GM23338 (cell line): ENCODE data around the gene OR10T2. TPM values are rescaled to one million over a fixed set of nuclear protein-coding genes. Genes with fewer than 3 reads are reported as not detected.

Experiments
- ATAC-seq: fragments of 200-7000 bp; cut with Tn5 transposase; 3 replicates; pipeline ENCODE4 v1.9.1; 2020
- DNase-seq: peaks from one replicate; pipeline ENCODE4 v3.0.0-alpha.2; 2015; ENCODE audit warnings: low spot score
- H2AFZ ChIP-seq: fragments of 200-600 bp; sonication (generic); 2 replicates; pipeline ENCODE4 v1.8.0; 2016; ENCODE audit warnings: antibody characterized with exemption, mild to moderate bottlenecking, moderate library complexity
- H3F3A ChIP-seq: fragments of 200-600 bp; sonication (generic); replicated peaks from 2 replicates; pipeline ENCODE4 v1.8.0; 2017; ENCODE audit warnings: antibody characterized with exemption, mixed run types, low read depth
- H3K27ac ChIP-seq: fragments of 200-600 bp; sonication (generic); 2 replicates; pipeline ENCODE4 v1.6.1; 2016; ENCODE audit warnings: low read depth
- H3K27me3 ChIP-seq: fragments of 200-600 bp; sonication (generic); 2 replicates; pipeline ENCODE4 v1.8.0; 2016; ENCODE audit warnings: mild to moderate bottlenecking, mixed run types, moderate library complexity; ENCODE audit not compliant: insufficient read depth
- H3K36me3 ChIP-seq: fragments of 200-600 bp; sonication (generic); 2 replicates; pipeline ENCODE4 v1.8.0; 2016; ENCODE audit warnings: mild to moderate bottlenecking; ENCODE audit not compliant: insufficient read depth
- H3K4me1 ChIP-seq: fragments of 200-600 bp; sonication (generic); 2 replicates; pipeline ENCODE4 v1.8.0; 2016; ENCODE audit warnings: mild to moderate bottlenecking, moderate library complexity; ENCODE audit not compliant: insufficient read depth
- H3K4me2 ChIP-seq: fragments of 200-600 bp; sonication (generic); 2 replicates; pipeline ENCODE4 v1.7.1; 2017; ENCODE audit warnings: mixed run types
- H3K4me3 ChIP-seq: fragments of 200-600 bp; sonication (generic); 2 replicates; pipeline ENCODE4 v1.6.1; 2016; ENCODE audit warnings: mixed run types
- H3K79me2 ChIP-seq: fragments of 200-600 bp; sonication (generic); replicated peaks from 2 replicates; pipeline ENCODE4 v1.8.0; 2017; ENCODE audit warnings: mild to moderate bottlenecking; ENCODE audit not compliant: insufficient read depth
- H3K9me2 ChIP-seq: fragments of 200-600 bp; sonication (generic); 2 replicates; pipeline ENCODE4 v1.8.0; 2017; ENCODE audit not compliant: insufficient read depth
- H4K20me1 ChIP-seq: fragments of 200-600 bp; sonication (generic); replicated peaks from 2 replicates; pipeline ENCODE4 v1.8.0; 2017; ENCODE audit warnings: mild to moderate bottlenecking; ENCODE audit not compliant: insufficient read depth
- H3K27ac Mint-ChIP-seq: 2 replicates; pipeline ENCODE4 v1.8.0; 2020; ENCODE audit warnings: inconsistent platforms, mild to moderate bottlenecking, moderate library complexity, mixed read lengths
- H3K27me3 Mint-ChIP-seq: 3 replicates; pipeline ENCODE4 v1.8.0; 2022; ENCODE audit warnings: low read depth, mild to moderate bottlenecking, moderate library complexity, mixed read lengths, inconsistent platforms; ENCODE audit not compliant: insufficient read depth, poor library complexity
- H3K36me3 Mint-ChIP-seq: 3 replicates; pipeline ENCODE4 v1.8.0; 2021; ENCODE audit warnings: low read depth, mild to moderate bottlenecking, inconsistent platforms, moderate library complexity, mixed read lengths
- H3K4me1 Mint-ChIP-seq: 3 replicates; pipeline ENCODE4 v1.8.0; 2020; ENCODE audit warnings: mild to moderate bottlenecking, inconsistent platforms, mixed read lengths
- H3K4me3 Mint-ChIP-seq: 3 replicates; pipeline ENCODE4 v1.8.0; 2021; ENCODE audit warnings: moderate library complexity, mild to moderate bottlenecking, inconsistent platforms, mixed read lengths
- H3K9me3 Mint-ChIP-seq: 3 replicates; pipeline ENCODE4 v1.8.0; 2020; ENCODE audit warnings: moderate library complexity, mild to moderate bottlenecking, inconsistent platforms, mixed read lengths
- CTCF ChIP-seq, 2 experiments: fragments of 200-600 bp in 1 of 2; sonication (generic) in 1 of 2; conservative IDR thresholded peaks; 2 replicates each; pipeline versions ENCODE4 v1.5.1 to v1.6.1; 2016 to 2017; ENCODE audit warnings: antibody characterized with exemption in 2 of 2, low read depth in 2 of 2, mild to moderate bottlenecking in 2 of 2, moderate library complexity in 1 of 2
- EZH2 ChIP-seq: fragments of 200-600 bp; sonication (generic); IDR thresholded peaks from one replicate; pipeline ENCODE4 v1.8.0; 2017; ENCODE audit warnings: antibody characterized with exemption, mild to moderate bottlenecking, low read depth; ENCODE audit not compliant: unreplicated experiment
- EZH2phosphoT487 ChIP-seq: fragments of 200-600 bp; sonication (generic); IDR thresholded peaks from one replicate; pipeline ENCODE4 v1.8.1; 2018; ENCODE audit warnings: antibody characterized with exemption; ENCODE audit not compliant: unreplicated experiment
- JUNB ChIP-seq: IDR thresholded peaks from one replicate; pipeline ENCODE4 v1.6.1; 2016; ENCODE audit warnings: antibody characterized with exemption; ENCODE audit not compliant: unreplicated experiment
- NANOG ChIP-seq: IDR thresholded peaks from 2 replicates; pipeline ENCODE4 v1.6.1; 2016; ENCODE audit warnings: antibody characterized with exemption, borderline replicate concordance
- POLR2AphosphoS5 ChIP-seq: IDR thresholded peaks from 2 replicates; pipeline ENCODE4 v1.6.1; 2016; ENCODE audit warnings: antibody characterized with exemption, low read depth
- REST ChIP-seq: IDR thresholded peaks from one replicate; pipeline ENCODE4 v1.6.1; 2018; ENCODE audit warnings: antibody characterized with exemption; ENCODE audit not compliant: unreplicated experiment
- STAT1 ChIP-seq: IDR thresholded peaks from one replicate; pipeline ENCODE4 v1.6.1; 2016; ENCODE audit warnings: antibody characterized with exemption; ENCODE audit not compliant: unreplicated experiment
- ZNF114 ChIP-seq: fragments of 250-450 bp; sonication (Bioruptor Pico); IDR thresholded peaks from 2 replicates; pipeline ENCODE4 v1.5.0; 2020; ENCODE audit warnings: mild to moderate bottlenecking, moderate library complexity
- ZNF331 ChIP-seq: fragments of 250-450 bp; sonication (Bioruptor Pico); IDR thresholded peaks from 2 replicates; pipeline ENCODE4 v1.5.0; 2020; ENCODE audit warnings: low read depth, mild to moderate bottlenecking, moderate library complexity
- ZNF462 ChIP-seq: fragments of 250-450 bp; sonication (Bioruptor Pico); IDR thresholded peaks from 2 replicates; pipeline ENCODE4 v1.5.0; 2020; ENCODE audit warnings: mild to moderate bottlenecking, moderate library complexity
- polyA plus RNA-seq: library from polyadenylated mRNA; unstranded; fragments of >200 nt; fragmentation: Nextera tagmentation; extraction: Ambion mirVana; gene quantifications from 2 replicates; pipeline ENCODE4 v1.2.1, GENCODE V29; 2016
- total RNA-seq: library from RNA; depleted of rRNA; stranded (reverse); fragments of >200 nt; shearing (Covaris generic); gene quantifications from 2 replicates; pipeline ENCODE4 v1.2.3, GENCODE V29; 2014

Gene OR10T2
- total and polyA plus RNA-seq, 2 experiments from 2014 or later: not detected

- Mint-ChIP-seq H3K27me3 (no peaks in the 10 kb centered on the region), H3K4me3 (no peak overlapping the region), H3K9me3 (no peaks in the 10 kb centered on the region), H3K36me3 (no peaks in the 10 kb centered on the region), H3K27ac (no peak overlapping the region), H3K4me1 (no peaks in the 10 kb centered on the region)
- no peaks in the 10 kb centered on the region for H3K4me1 ChIP-seq
- no peaks in the 10 kb centered on the region for H3F3A ChIP-seq
- no peak for ATAC-seq
- no peaks in the 10 kb centered on the region for H3K36me3 ChIP-seq
- H3K27me3 ChIP-seq: no peaks in the 10 kb centered on the region
- TF ChIP-seq ZNF331 (no peak), NANOG (no peak), ZNF114 (CRISPR knock-in tag) (no peak), REST (no peak), JUNB (no peak)
- no peak overlapping the region for H3K4me2 ChIP-seq
- no peak overlapping the region for H3K27ac ChIP-seq
- H2AFZ ChIP-seq: no peak overlapping the region
- 0 out of 2 replicates have a peak, but pooled peaks cover 6% of the 10 kb centered on the region for H3K9me2 ChIP-seq
- no peaks in the 10 kb centered on the region for H3K79me2 ChIP-seq
- DNase-seq: no peak
- H3K4me3 ChIP-seq: no peak overlapping the region
- H4K20me1 ChIP-seq: no peaks in the 10 kb centered on the region
These were observed 46.1 kb upstream of the OR10T2 start for GRCh38 chr1:158445376-158445775.

GRCh38 chr1:158434741-158435140, 35.5 kb upstream of the OR10T2 start:
- Histone ChIP-seq H3K27ac (no peak overlapping the region), H3F3A (no peaks in the 10 kb centered on the region), H3K36me3 (no peaks in the 10 kb centered on the region), H3K4me1 (no peaks in the 10 kb centered on the region), H3K9me2 (0 out of 2 replicates have a peak, but pooled peaks cover 5% of the 10 kb centered on the region), H3K79me2 (no peaks in the 10 kb centered on the region), H3K4me2 (no peak overlapping the region), H4K20me1 (no peaks in the 10 kb centered on the region), H3K4me3 (no peak overlapping the region), H2AFZ (peak overlapping the region; percentile 82; the same call in 1 of the 2 replicates), H3K27me3 (no peaks in the 10 kb centered on the region)
- H3K27ac Mint-ChIP-seq: no peak overlapping the region
- H3K9me3 Mint-ChIP-seq: peaks cover 14% of the 10 kb centered on the region; the same call in 2 of the 3 replicates
- no peak for ATAC-seq
- no peaks in the 10 kb centered on the region for H3K27me3 Mint-ChIP-seq
- no peaks in the 10 kb centered on the region for H3K4me1 Mint-ChIP-seq
- H3K4me3 Mint-ChIP-seq: no peak overlapping the region
- H3K36me3 Mint-ChIP-seq: no peaks in the 10 kb centered on the region; the same call in 2 of the 3 replicates
- DNase-seq: no peak
- TF ChIP-seq NANOG (no peak), ZNF462 (CRISPR knock-in tag) (no peak), STAT1 (no peak), POLR2AphosphoS5 (no peak), CTCF (conservative IDR thresholded peaks at IDR 0.05; ENCODE audit: low read depth in 2 of 2) (no peak), EZH2phosphoT487 (no peak), EZH2 (no peak), JUNB (no peak)
